Measurements from ENCODE around the gene LRRC26.

The LRRC26 gene

DNA sequence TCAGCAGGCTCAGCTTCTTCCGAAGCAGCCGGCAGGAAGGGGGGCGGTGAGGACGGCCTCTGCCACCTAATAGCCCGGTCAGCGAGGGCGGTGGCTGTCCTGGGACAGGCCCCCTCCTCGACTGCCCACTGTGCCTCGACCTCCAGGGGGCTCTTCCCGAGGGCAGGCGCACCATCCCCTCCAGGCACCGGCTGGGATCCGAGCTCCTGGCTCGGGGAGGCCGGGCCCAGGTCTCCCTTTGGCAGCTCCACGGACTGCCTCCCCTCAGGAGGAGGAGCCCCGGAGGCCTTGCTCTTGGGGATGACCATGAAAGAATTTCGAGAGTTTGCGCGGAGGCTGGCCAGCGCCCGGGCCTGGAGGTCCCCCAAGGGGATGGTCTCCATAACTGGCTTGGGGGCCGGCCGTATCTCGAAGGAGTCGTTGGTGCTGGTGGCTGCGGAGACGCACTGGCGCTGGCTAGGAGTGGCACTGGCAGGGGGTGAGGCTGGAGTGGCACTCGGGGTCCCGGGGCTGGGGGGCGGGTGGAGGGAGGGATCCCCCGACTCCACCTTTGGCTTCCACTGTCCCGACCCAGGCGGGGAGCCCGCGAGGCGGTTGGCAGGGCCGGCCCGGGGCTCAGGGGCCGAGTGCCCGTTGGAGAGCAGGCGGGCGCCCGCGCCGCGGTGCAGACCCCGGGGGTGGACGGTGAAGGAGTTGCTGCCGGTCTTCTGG is 29.7 kb upstream of the LRRC26 start:
- no peak for TF ChIP-seq CTCF (IDR thresholded peaks at IDR 0.05; ENCODE audit: low read depth, low read length, missing control alignments)
- in situ Hi-C loops (cut with HindIII; ENCODE audit: low sequenced_read_pairs) = no loop called here
- H3K4me3 ChIP-seq (ENCODE audit: low read depth, low read length) = peak overlapping the region; percentile 41
- no peak for DNase-seq (ENCODE audit: low read depth)

DNA sequence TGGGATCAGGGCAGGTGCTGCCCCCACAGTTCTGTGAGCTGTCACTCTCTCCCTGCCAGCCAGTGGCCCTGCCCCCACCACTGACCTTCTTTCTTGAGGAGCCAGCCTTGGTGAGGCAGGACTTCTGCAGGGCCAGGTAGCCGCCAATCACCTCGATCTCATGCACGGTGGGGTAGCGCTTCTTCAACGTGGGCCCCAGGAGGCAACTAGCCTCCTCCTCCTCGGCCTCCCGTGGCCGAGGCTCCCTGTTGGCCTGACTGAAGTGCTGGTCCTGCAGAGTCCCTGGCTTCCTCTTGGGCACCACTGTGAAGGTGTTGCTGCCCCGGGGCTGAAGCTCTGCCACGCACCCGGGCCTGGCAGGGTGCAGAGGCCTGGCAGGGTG is 29.0 kb upstream of the LRRC26 start:
- no peak for DNase-seq (ENCODE audit: low read depth)
- TF ChIP-seq CTCF (IDR thresholded peaks at IDR 0.05; ENCODE audit: low read depth, low read length, missing control alignments) = no peak
- in situ Hi-C loops (cut with HindIII; ENCODE audit: low sequenced_read_pairs) = no loop called here
- peak overlapping the region; percentile 41 for H3K4me3 ChIP-seq (ENCODE audit: low read depth, low read length)

GRCh38 chr9:137198051-137198901 is 28.4 kb upstream of the LRRC26 start:
- no peak for TF ChIP-seq CTCF (IDR thresholded peaks at IDR 0.05; ENCODE audit: low read depth, low read length, missing control alignments)
- in situ Hi-C loops (cut with HindIII; ENCODE audit: low sequenced_read_pairs) = no loop called here
- no peak overlapping the region for H3K4me3 ChIP-seq (ENCODE audit: low read depth, low read length)
- DNase-seq (ENCODE audit: low read depth) = no peak

- in situ Hi-C loops (cut with HindIII; ENCODE audit: low sequenced_read_pairs) = no loop called here
- DNase-seq (ENCODE audit: low read depth) = no peak
- H3K4me3 ChIP-seq (ENCODE audit: low read depth, low read length) = no peak overlapping the region
- TF ChIP-seq CTCF (IDR thresholded peaks at IDR 0.05; ENCODE audit: low read depth, low read length, missing control alignments) = no peak
These were observed 25.8 kb upstream of the LRRC26 start for GRCh38 chr9:137195525-137196220.

- no peak for TF ChIP-seq CTCF (IDR thresholded peaks at IDR 0.05; ENCODE audit: low read depth, low read length, missing control alignments)
- no peak for DNase-seq (ENCODE audit: low read depth)
- in situ Hi-C loops (cut with HindIII; ENCODE audit: low sequenced_read_pairs) = no loop called here
- no peak overlapping the region for H3K4me3 ChIP-seq (ENCODE audit: low read depth, low read length)
These were observed 25.1 kb upstream of the LRRC26 start for GRCh38 chr9:137194909-137195308.

DNA sequence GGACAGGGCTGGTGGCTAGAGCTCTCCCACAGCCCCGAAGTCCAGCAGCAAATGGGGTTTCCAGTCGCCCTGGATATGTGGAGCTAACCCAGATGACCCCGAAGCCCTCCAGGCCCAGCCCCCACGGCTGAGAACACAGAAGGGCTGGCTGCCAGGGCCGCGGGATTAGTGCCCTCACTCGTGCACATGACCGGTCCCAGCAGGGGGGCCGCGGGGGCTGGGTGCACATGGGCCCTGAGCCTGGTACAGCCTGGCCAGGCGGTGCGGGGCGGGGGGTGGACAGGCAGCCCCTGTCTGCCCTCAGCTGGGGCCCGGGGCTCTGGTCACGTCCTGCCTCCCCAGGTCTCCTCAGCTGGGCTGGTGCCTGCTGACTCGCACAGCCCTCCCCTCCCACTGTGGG is 24.5 kb upstream of the LRRC26 start:
- TF ChIP-seq CTCF (IDR thresholded peaks at IDR 0.05; ENCODE audit: low read depth, low read length, missing control alignments) = no peak
- in situ Hi-C loops (cut with HindIII; ENCODE audit: low sequenced_read_pairs) = no loop called here
- no peak overlapping the region for H3K4me3 ChIP-seq (ENCODE audit: low read depth, low read length)
- no peak for DNase-seq (ENCODE audit: low read depth)

Data from astrocyte of the cerebellum (primary cell).